GM15510 (cell line): ENCODE data around the gene UBXN1.

Experiments used
- POLR2A ChIP-seq: IDR thresholded peaks from 3 replicates; pipeline ENCODE4 v1.6.1; 2011; ENCODE audit warnings: borderline replicate concordance; ENCODE audit not compliant: insufficient read length; ENCODE audit errors: extremely low read depth

The UBXN1 gene

GRCh38 chr11:62712861-62713260, 34.0 kb upstream of the UBXN1 start:
- TF ChIP-seq POLR2A, result no peak

DNA sequence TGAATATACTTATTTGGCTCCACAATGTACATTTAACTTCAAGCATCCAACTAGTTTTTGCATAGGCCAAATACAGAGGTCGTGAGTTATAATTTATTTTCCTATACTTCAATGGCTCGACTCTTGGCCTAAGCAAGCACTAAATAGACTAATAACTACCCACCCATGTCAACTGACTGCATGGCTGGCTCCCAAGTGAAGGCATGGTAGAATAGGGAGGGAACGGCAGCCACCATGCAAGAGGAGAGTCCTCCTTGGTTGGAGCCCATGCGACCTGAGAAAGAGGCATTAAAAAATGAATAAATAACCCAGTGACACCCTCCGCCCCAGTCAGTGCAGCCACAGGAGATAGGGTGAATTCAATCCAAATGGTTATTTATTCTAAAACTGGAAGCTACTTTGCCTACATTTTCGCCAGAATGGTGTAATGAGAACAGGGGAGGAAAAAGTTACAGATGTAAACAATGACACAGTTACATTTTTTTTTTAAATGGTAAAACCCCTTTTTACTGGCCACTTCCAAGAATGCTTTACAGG, 33.5 kb upstream of the UBXN1 start:
- TF ChIP-seq POLR2A, result no peak

GRCh38 chr11:62710001-62710345, 31.1 kb upstream of the UBXN1 start:
- no peak for TF ChIP-seq POLR2A

DNA sequence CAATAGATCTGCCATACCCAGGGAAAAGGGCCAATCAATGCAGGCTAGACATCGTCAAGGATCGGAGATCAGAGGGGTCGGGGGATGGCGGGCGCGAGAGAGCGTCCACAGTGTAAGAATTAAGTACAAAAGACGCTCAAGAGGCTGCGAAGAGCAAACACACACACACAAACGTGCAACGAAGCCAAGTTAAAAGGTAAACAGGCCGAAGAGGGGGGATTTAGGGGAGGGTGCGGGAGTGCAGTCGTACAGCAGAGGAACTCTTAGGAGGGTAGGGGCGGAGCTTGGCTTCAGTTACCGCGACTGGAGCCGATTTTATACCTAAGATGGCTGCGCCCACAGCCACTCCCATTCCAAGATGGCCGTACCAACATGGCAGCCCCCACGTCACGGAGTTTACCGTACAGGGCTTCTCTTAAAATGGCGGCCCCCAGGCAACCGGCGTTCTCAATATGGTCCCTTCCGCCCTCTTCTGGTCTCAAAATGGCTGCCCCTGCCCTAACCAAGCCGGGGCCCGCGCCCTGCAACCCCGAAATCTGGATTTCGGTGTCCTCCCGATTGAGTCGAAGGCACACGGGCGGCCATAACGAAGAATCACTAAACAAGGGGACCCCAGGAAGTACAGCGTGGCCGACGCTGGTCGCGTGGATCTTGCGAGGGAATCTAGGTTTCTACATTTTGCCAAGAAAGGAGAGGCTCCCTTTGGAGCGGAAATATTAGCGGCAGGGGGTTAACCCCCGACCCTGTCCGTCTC, 30.6 kb upstream of the UBXN1 start:
- TF ChIP-seq POLR2A, result peak; percentile 67

- no peak for TF ChIP-seq POLR2A
Measured at GRCh38 chr11:62708793-62709192, 29.9 kb upstream of the UBXN1 start.

- TF ChIP-seq POLR2A, result no peak
Measured at GRCh38 chr11:62708392-62708791, 29.5 kb upstream of the UBXN1 start.

DNA sequence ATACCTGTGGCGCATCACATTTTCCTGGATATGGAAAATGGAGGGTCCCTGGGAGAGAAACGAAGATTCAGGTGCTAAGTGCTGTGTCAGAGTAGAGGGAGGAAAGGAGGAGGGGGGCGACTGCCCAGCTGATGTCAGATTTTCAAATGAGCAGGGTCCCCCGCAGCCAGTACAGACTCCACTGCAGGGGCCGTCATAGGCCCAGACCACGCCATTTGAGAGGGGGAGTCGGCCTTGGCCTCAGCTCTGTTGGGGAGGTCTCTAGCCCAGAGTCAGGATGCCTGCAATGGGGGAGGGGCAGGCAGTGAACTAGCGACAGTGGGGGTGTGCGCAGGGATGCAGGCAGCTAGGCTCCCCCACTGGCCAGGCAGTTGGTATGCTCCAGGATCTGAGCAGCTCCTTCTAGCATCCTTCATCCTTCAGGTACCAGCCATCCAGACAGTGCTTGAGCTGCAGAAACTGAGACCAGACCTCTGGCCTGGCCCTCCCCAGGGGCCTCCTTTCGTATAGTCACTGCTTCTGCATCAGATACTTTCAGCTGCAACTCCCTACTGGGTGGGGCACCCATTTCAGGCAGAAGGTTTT, 28.5 kb upstream of the UBXN1 start, which contains the start of the genes BSCL2 and GNG3:
Gene BSCL2 (minus strand): TSS at position 148 of the 585 bp plus-strand sequence. CDS start 229 bp downstream, outside the sequence.
Gene GNG3 (plus strand): TSS at position 400 of the 585 bp plus-strand sequence. CDS start 620 bp downstream, outside the sequence.
- TF ChIP-seq POLR2A, result no peak

- no peak for TF ChIP-seq POLR2A
Measured at GRCh38 chr11:62706850-62707247, 28.0 kb upstream of the UBXN1 start.

GRCh38 chr11:62705880-62706849, 27.3 kb upstream of the UBXN1 start:
- TF ChIP-seq POLR2A, result peak; percentile 60

- no peak for TF ChIP-seq POLR2A
Measured at GRCh38 chr11:62705413-62705812, 26.5 kb upstream of the UBXN1 start.

- TF ChIP-seq POLR2A, result no peak
Measured at GRCh38 chr11:62702246-62702645, 23.4 kb upstream of the UBXN1 start.

DNA sequence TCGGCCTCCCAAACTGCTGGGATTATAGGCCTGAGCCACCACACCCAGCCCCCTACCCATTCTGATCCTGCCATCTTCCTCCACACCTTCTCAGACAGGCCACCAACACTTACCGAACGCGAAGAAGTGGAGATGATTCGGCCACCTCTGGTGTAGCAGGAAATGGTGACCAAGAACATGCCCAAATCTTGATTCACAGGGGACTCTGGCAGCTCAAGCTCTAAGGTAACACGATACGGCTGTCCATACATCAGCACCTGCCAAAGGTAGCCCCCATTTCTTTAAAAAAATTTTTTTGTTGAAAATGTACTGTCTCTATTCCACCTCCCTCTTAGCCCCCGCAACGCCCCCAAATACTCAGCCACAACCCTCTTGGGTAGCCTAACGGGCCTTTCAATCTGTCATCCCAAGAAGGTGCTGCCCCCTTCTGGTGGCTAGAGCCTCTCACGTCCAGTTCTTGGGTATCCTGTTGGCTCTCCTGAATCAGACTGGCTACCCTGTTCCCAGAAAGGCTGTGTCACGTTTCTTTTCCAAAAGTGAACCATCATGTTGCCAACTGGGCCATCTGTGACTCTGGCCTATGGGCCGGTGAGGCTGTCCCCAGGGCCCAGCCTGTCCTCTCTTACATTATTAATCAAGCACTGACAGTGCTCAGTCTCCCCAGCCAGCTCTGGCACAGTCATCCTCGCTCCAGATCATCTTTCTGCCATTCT, 15.7 kb upstream of the UBXN1 start:
- no peak for TF ChIP-seq POLR2A

DNA sequence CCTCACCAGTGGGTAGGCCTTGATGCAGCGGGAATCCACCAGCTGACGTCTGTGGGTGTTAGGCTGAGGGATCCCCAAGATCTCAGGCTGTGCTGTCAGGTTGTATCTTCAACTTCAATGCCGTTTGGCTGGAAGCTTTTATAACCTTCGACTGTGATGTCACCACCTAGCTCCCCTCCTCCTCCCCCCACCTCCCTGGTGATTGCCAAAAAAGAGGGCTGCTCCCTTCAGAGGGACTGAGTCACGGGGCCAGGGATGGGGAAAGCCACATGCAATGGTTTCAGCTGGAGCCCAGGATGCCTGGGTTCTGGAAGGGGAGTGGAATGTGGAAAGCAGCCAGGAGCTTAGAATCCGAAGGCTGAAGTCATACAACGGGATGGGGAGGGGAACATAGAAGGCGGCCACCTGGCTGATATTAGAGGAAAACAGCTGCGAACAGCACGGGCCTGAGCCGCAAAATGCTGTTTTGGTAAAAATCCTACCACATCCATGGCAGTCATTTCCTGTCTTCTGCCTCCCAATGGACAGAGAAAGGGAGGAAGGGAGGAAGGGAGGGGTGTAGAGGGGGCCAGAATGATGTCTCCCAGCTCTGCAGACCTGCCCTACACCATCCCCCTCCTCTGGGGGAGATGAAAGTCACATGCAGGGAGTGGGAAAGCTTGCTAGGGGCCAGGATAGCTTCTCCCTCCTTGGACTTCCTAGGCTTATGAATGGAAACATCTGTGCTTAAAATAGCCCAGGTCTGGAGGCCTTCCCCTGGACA, 10.7 kb upstream of the UBXN1 start, which contains the start of gene LRRN4CL:
Gene LRRN4CL (minus strand): TSS at position 110 of the 763 bp plus-strand sequence. CDS start 1,022 bp downstream, outside the sequence.
- no peak for TF ChIP-seq POLR2A
